Measurements from ENCODE around the gene NXNL2. TPM values are rescaled to one million over a fixed set of nuclear protein-coding genes. Genes with fewer than 3 reads are reported as not detected.

NXNL2 gene
- total RNA-seq, 2 donors from 2014 or later = not detected

GRCh38 chr9:88583901-88584596 lies 49.1 kb downstream of the NXNL2 start:
- H3K9me3 Mint-ChIP-seq = peaks cover 3% of the 10 kb centered on the region
- no peaks in the 10 kb centered on the region for H3K9me3 ChIP-seq (ENCODE audit: control insufficient read depth, low read length)
- no peak for DNase-seq
- TF ChIP-seq CTCF (conservative IDR thresholded peaks at IDR 0.05) = no peak
- WGBS, 2 experiments (ENCODE audit: insufficient coverage in 1 of 2, insufficient read length in 1 of 2) = 90 to 92% methylated on average over 7 to 8 of the region's 8 CpGs
- H3K9ac ChIP-seq (ENCODE audit: extremely low read depth, low read length, poor library complexity, severe bottlenecking) = no peak overlapping the region
- no peaks in the 10 kb centered on the region for H3K27me3 ChIP-seq (ENCODE audit: control insufficient read depth, insufficient read depth, low read length, poor library complexity, severe bottlenecking)
- no peak overlapping the region for H3K4me3 Mint-ChIP-seq
- H3K4me1 ChIP-seq (ENCODE audit: control insufficient read depth, insufficient read depth, low read length) = no peaks in the 10 kb centered on the region
- H3K27ac Mint-ChIP-seq = no peak overlapping the region
- H3K27me3 Mint-ChIP-seq (ENCODE audit: insufficient read depth) = peaks cover 13% of the 10 kb centered on the region
- H3K36me3 ChIP-seq (ENCODE audit: control insufficient read depth, insufficient read depth, low read length) = no peaks in the 10 kb centered on the region
- no peaks in the 10 kb centered on the region for H3K36me3 Mint-ChIP-seq (ENCODE audit: low read depth)
- no peak overlapping the region for H3K27ac ChIP-seq (ENCODE audit: low read depth, low read length)
- H3K4me1 Mint-ChIP-seq = no peaks in the 10 kb centered on the region
- H3K4me3 ChIP-seq (ENCODE audit: low read length) = no peak overlapping the region

GRCh38 chr9:88585426-88585825 lies 50.4 kb downstream of the NXNL2 start:
- Histone ChIP-seq H3K36me3 (ENCODE audit: control insufficient read depth, insufficient read depth, low read length) (no peaks in the 10 kb centered on the region), H3K4me1 (ENCODE audit: control insufficient read depth, insufficient read depth, low read length) (no peaks in the 10 kb centered on the region), H3K27ac (ENCODE audit: low read depth, low read length) (no peak overlapping the region), H3K9ac (ENCODE audit: extremely low read depth, low read length, poor library complexity, severe bottlenecking) (no peak overlapping the region), H3K27me3 (ENCODE audit: control insufficient read depth, insufficient read depth, low read length, poor library complexity, severe bottlenecking) (no peaks in the 10 kb centered on the region), H3K4me3 (ENCODE audit: low read length) (no peak overlapping the region), H3K9me3 (ENCODE audit: control insufficient read depth, low read length) (no peaks in the 10 kb centered on the region)
- Mint-ChIP-seq H3K9me3 (peaks cover 3% of the 10 kb centered on the region), H3K27ac (no peak overlapping the region), H3K4me1 (no peaks in the 10 kb centered on the region), H3K4me3 (no peak overlapping the region), H3K27me3 (ENCODE audit: insufficient read depth) (peaks cover 13% of the 10 kb centered on the region), H3K36me3 (ENCODE audit: low read depth) (no peaks in the 10 kb centered on the region)
- DNase-seq = no peak
- WGBS, 2 experiments (ENCODE audit: insufficient coverage in 1 of 2, insufficient read length in 1 of 2) = 86 to 91% methylated on average over 1 of the region's 1 CpG
- TF ChIP-seq CTCF (conservative IDR thresholded peaks at IDR 0.05) = no peak

- H3K9ac ChIP-seq (ENCODE audit: extremely low read depth, low read length, poor library complexity, severe bottlenecking) = no peak overlapping the region
- H3K36me3 ChIP-seq (ENCODE audit: control insufficient read depth, insufficient read depth, low read length) = no peaks in the 10 kb centered on the region
- no peaks in the 10 kb centered on the region for H3K9me3 ChIP-seq (ENCODE audit: control insufficient read depth, low read length)
- H3K27me3 ChIP-seq (ENCODE audit: control insufficient read depth, insufficient read depth, low read length, poor library complexity, severe bottlenecking) = no peaks in the 10 kb centered on the region
- H3K4me3 ChIP-seq (ENCODE audit: low read length) = no peak overlapping the region
- no peaks in the 10 kb centered on the region for H3K4me1 Mint-ChIP-seq
- peaks cover 3% of the 10 kb centered on the region for H3K9me3 Mint-ChIP-seq
- no peak for DNase-seq
- no peak overlapping the region for H3K27ac Mint-ChIP-seq
- H3K27me3 Mint-ChIP-seq (ENCODE audit: insufficient read depth) = peaks cover 13% of the 10 kb centered on the region
- WGBS, 2 experiments (ENCODE audit: insufficient coverage in 1 of 2, insufficient read length in 1 of 2) = 93 to 97% methylated on average over 3 of the region's 3 CpGs
- no peaks in the 10 kb centered on the region for H3K4me1 ChIP-seq (ENCODE audit: control insufficient read depth, insufficient read depth, low read length)
- H3K27ac ChIP-seq (ENCODE audit: low read depth, low read length) = no peak overlapping the region
- no peak overlapping the region for H3K4me3 Mint-ChIP-seq
- no peak for TF ChIP-seq CTCF (conservative IDR thresholded peaks at IDR 0.05)
- no peaks in the 10 kb centered on the region for H3K36me3 Mint-ChIP-seq (ENCODE audit: low read depth)
These were observed 51.5 kb downstream of the NXNL2 start for GRCh38 chr9:88586452-88586851.
